ENCODE measurements around the gene ADGRG1.

GRCh38 chr16:57629516-57630406 lies 1.3 kb downstream of the ADGRG1 start:
- TF ChIP-seq CTCF (IDR thresholded peaks at IDR 0.05) (no peak), POLR2A (IDR thresholded peaks at IDR 0.05) (no peak)
